K562 (cell line): ENCODE measurements around the gene CYP26A1. TPM values are rescaled to one million over a fixed set of nuclear protein-coding genes. Genes with fewer than 3 reads are reported as not detected.

Source experiments
- ATAC-seq: fragments of 200-7000 bp; cut with Tn5 transposase; 3 replicates; pipeline ENCODE4 v1.9.1; 2020; ENCODE audit warnings: moderate library complexity
- BruUV-seq: library from RNA; stranded (reverse); fragments of 400-500 nt; replicated peaks from 2 replicates; lab custom pipeline; 2021; lab: Mats Ljungman, UMichigan
- CTCF ChIA-PET: fragments of 300-600 bp; formaldehyde crosslinking; extraction: SDS; loops from one replicate; lab custom pipeline; 2021; ENCODE audit warnings: low intra/inter-chr PET ratio; lab: Yijun Ruan, JAX
- POLR2A ChIA-PET: fragments of 300-600, 350-650 bp; sonication (Branson Sonifier 250); formaldehyde crosslinking; extraction: SDS; loops from one replicate; lab custom pipeline; 2021; ENCODE audit warnings: antibody characterized with exemption, inconsistent platforms; lab: Yijun Ruan, JAX
- DNase-seq, 4 experiments: peaks; one replicate each; pipeline versions ENCODE4 v3.0.0 to v3.0.0-alpha.2; 2011 to 2018; ENCODE audit warnings: low spot score in 3 of 4, mixed read lengths in 3 of 4; ENCODE audit errors: extremely low read depth in 1 of 4
- FAIRE-seq: peaks from 2 replicates; lab custom pipeline; 2011; peaks lifted over from hg19 to GRCh38; lab: Jason Lieb, UNC
- H2AFZ ChIP-seq: 2 replicates; pipeline ENCODE4 v1.6.0; 2011; ENCODE audit warnings: low read depth, low read length, control low read depth, inconsistent platforms
- H3K27ac ChIP-seq: fragments of 200-600 bp; 3 replicates; pipeline ENCODE4 v1.8.0; 2011; ENCODE audit warnings: low read depth, mild to moderate bottlenecking, control low read depth, inconsistent platforms, low read length, moderate library complexity, mixed read lengths; ENCODE audit errors: extremely low read depth
- H3K27me3 ChIP-seq, 2 experiments: fragments of 300-600 bp in 1 of 2; 2 replicates in 1 of 2; 3 replicates in 1 of 2; pipeline versions ENCODE4 v1.6.0 to v1.8.0; 2011; ENCODE audit warnings: inconsistent platforms in 2 of 2, low read length in 2 of 2, mild to moderate bottlenecking in 1 of 2, mixed read lengths in 1 of 2, moderate library complexity in 1 of 2; ENCODE audit not compliant: control insufficient read depth in 2 of 2, insufficient read depth in 2 of 2
- H3K36me3 ChIP-seq: fragments of 300-600 bp; 3 replicates; pipeline ENCODE4 v1.8.0; 2011; ENCODE audit warnings: mild to moderate bottlenecking, low read length, inconsistent platforms; ENCODE audit not compliant: control insufficient read depth, insufficient read depth
- H3K4me1 ChIP-seq, 2 experiments: fragments of 200-600 bp in 1 of 2; replicated peaks in 1 of 2; 2 replicates in 1 of 2; 3 replicates in 1 of 2; pipeline versions ENCODE4 v1.5.1 to v1.8.0; 2011; ENCODE audit warnings: inconsistent platforms in 2 of 2, low read length in 2 of 2, mild to moderate bottlenecking in 1 of 2, mixed read lengths in 1 of 2, moderate library complexity in 1 of 2; ENCODE audit not compliant: control insufficient read depth in 2 of 2, insufficient read depth in 2 of 2
- H3K4me2 ChIP-seq: 2 replicates; pipeline ENCODE4 v1.6.1; 2011; ENCODE audit warnings: low read length, control low read depth, inconsistent platforms, mixed read lengths; ENCODE audit not compliant: insufficient read depth
- H3K4me3 ChIP-seq: fragments of 200-600 bp; sonication (generic), shearing (Covaris generic); 2 replicates; pipeline ENCODE4 v1.5.1; 2016; ENCODE audit warnings: control low read depth, inconsistent platforms
- H3K79me2 ChIP-seq: fragments of 200-600 bp; 3 replicates; pipeline ENCODE4 v1.8.0; 2011; ENCODE audit warnings: low read length, inconsistent platforms; ENCODE audit not compliant: control insufficient read depth, insufficient read depth
- H3K9ac ChIP-seq, 2 experiments: 2 replicates each; pipeline versions ENCODE4 v1.6.0 to v1.6.1; 2011; ENCODE audit warnings: low read depth in 2 of 2, low read length in 2 of 2, control low read depth in 1 of 2, inconsistent platforms in 1 of 2, mild to moderate bottlenecking in 1 of 2, mixed read lengths in 1 of 2; ENCODE audit not compliant: insufficient read depth in 1 of 2
- H3K9me1 ChIP-seq: one replicate; pipeline ENCODE4 v1.6.0; 2011; ENCODE audit warnings: inconsistent platforms, mild to moderate bottlenecking, low read length, moderate library complexity; ENCODE audit not compliant: control insufficient read depth, insufficient read depth
- H3K9me3 ChIP-seq: replicated peaks from 2 replicates; pipeline ENCODE4 v1.5.1; 2011; ENCODE audit warnings: low read depth, low read length, inconsistent platforms; ENCODE audit not compliant: control insufficient read depth, insufficient read depth
- H4K20me1 ChIP-seq: replicated peaks from 2 replicates; pipeline ENCODE4 v1.6.1; 2011; ENCODE audit warnings: low read length, inconsistent platforms, mixed read lengths; ENCODE audit not compliant: control insufficient read depth, insufficient read depth
- ATF6 ChIP-seq: sonication (generic); formaldehyde crosslinking; IDR thresholded peaks from 2 replicates; pipeline ENCODE4 v1.4.0; 2020; ENCODE audit warnings: mild to moderate bottlenecking, missing genetic modification reagents
- BCOR ChIP-seq: fragments of 450-650 bp; IDR thresholded peaks from 2 replicates; pipeline ENCODE4 v1.6.1; 2016
- CBX5 ChIP-seq: IDR thresholded peaks from 2 replicates; pipeline ENCODE4 v1.6.1; 2014; ENCODE audit warnings: low read depth, borderline replicate concordance
- ELF1 ChIP-seq: fragments of 200-800 bp; sonication (Bioruptor generic); IDR thresholded peaks from 2 replicates; pipeline ENCODE4 v1.6.1; 2016; ENCODE audit warnings: missing genetic modification characterization, missing compliant biosample characterization
- GATAD2B ChIP-seq: fragments of 450-650 bp; IDR thresholded peaks from 2 replicates; pipeline ENCODE4 v1.6.1; 2017; ENCODE audit warnings: mild to moderate bottlenecking, borderline replicate concordance
- GTF2A2 ChIP-seq: IDR thresholded peaks from 2 replicates; pipeline ENCODE4 v1.6.1; 2016; ENCODE audit warnings: mild to moderate bottlenecking, missing genetic modification characterization, missing compliant biosample characterization
- HDAC2 ChIP-seq: fragments of 450-650 bp; IDR thresholded peaks from 2 replicates; pipeline ENCODE4 v1.6.1; 2016; ENCODE audit warnings: mild to moderate bottlenecking
- KLF10 ChIP-seq: fragments of 250-450 bp; sonication (Bioruptor Pico); IDR thresholded peaks from 2 replicates; pipeline ENCODE4 v1.6.1; 2021; ENCODE audit warnings: matching md5 sums
- L3MBTL2 ChIP-seq: fragments of 450-650 bp; IDR thresholded peaks from 2 replicates; pipeline ENCODE4 v1.6.1; 2016; ENCODE audit warnings: mild to moderate bottlenecking, moderate library complexity
- PTRF ChIP-seq: fragments of 450-650 bp; IDR thresholded peaks from 2 replicates; pipeline ENCODE4 v1.6.1; 2016; ENCODE audit warnings: mild to moderate bottlenecking, missing genetic modification characterization, missing compliant biosample characterization
- RBFOX2 ChIP-seq: fragments of 200-400 bp; formaldehyde crosslinking; IDR thresholded peaks from 2 replicates; pipeline ENCODE4 v1.6.1; 2017; ENCODE audit warnings: low read depth, mild to moderate bottlenecking, low read length, moderate library complexity
- RBM25 ChIP-seq: fragments of 200-400 bp; formaldehyde crosslinking; IDR thresholded peaks from 2 replicates; pipeline ENCODE4 v1.6.1; 2018; ENCODE audit warnings: low read length, low read depth, moderate library complexity; ENCODE audit not compliant: severe bottlenecking
- SIN3B ChIP-seq: fragments of 450-650 bp; IDR thresholded peaks from 2 replicates; pipeline ENCODE4 v1.6.1; 2017; ENCODE audit warnings: low read depth, mild to moderate bottlenecking, moderate library complexity
- SNAPC5 ChIP-seq: fragments of 250-450 bp; sonication (Bioruptor Pico); IDR thresholded peaks from 2 replicates; pipeline ENCODE4 v1.8.0; 2021; ENCODE audit warnings: moderate library complexity, mild to moderate bottlenecking, inconsistent platforms
- SREBF2 ChIP-seq: sonication (generic); formaldehyde crosslinking; IDR thresholded peaks from 2 replicates; pipeline ENCODE4 v1.4.0; 2020; ENCODE audit warnings: mild to moderate bottlenecking, missing genetic modification reagents
- TARDBP ChIP-seq: fragments of 450-650 bp; IDR thresholded peaks from 2 replicates; pipeline ENCODE4 v1.6.1; 2016
- U2AF2 ChIP-seq: fragments of 200-400 bp; formaldehyde crosslinking; optimal IDR thresholded peaks from 2 replicates; pipeline ENCODE3; 2017; ENCODE audit warnings: low read depth, mild to moderate bottlenecking, low read length
- ZC3H11A ChIP-seq: IDR thresholded peaks from 2 replicates; pipeline ENCODE4 v1.6.1; 2012; ENCODE audit warnings: low read depth, low read length, improper control_type of control experiment
- ZFX ChIP-seq: sonication (generic); formaldehyde crosslinking; IDR thresholded peaks from 2 replicates; pipeline ENCODE4 v1.8.0; 2022; ENCODE audit warnings: mild to moderate bottlenecking, missing genetic modification reagents, moderate library complexity
- ZNF12 ChIP-seq: sonication (generic); formaldehyde crosslinking; IDR thresholded peaks from 2 replicates; pipeline ENCODE4 v1.4.0; 2020; ENCODE audit warnings: mild to moderate bottlenecking, missing genetic modification reagents
- ZNF184 ChIP-seq: sonication (generic); formaldehyde crosslinking; IDR thresholded peaks from 2 replicates; pipeline ENCODE4 v1.5.0; 2020; ENCODE audit warnings: missing genetic modification reagents
- ZNF644 ChIP-seq: fragments of 200-800 bp; sonication (Bioruptor generic); IDR thresholded peaks from 2 replicates; pipeline ENCODE4 v1.6.1; 2016; ENCODE audit warnings: low read depth, missing genetic modification characterization, missing compliant biosample characterization
- ZNF75A ChIP-seq: fragments of 450-650 bp; formaldehyde crosslinking; IDR thresholded peaks from 2 replicates; pipeline ENCODE4 v1.4.0; 2020; ENCODE audit warnings: mild to moderate bottlenecking
- ZNF785 ChIP-seq: fragments of 250-450 bp; sonication (Bioruptor Pico); IDR thresholded peaks from 2 replicates; pipeline ENCODE4 v1.4.0; 2020; ENCODE audit warnings: mild to moderate bottlenecking
- WGBS: fragments of 100-300 bp; shearing (Covaris generic); methylation state at CpG from one replicate; pipeline ENCODE4 v1.1.6; 2016; ENCODE audit warnings: low coverage, mixed read lengths; ENCODE audit not compliant: insufficient coverage; ENCODE audit errors: missing lambda C conversion rate; 5-methylcytosine and 5-hydroxymethylcytosine counted together
- in situ Hi-C: fragments of 300-500 bp; cut with MboI; formaldehyde crosslinking; loops from 4 replicates; pipeline ENCODE4 v1.15.0; 2018; ENCODE audit warnings: inconsistent platforms, mixed read lengths
- intact Hi-C: fragments of 100-400 bp; cut with micrococcal nuclease; formaldehyde crosslinking; loops from 2 replicates; pipeline ENCODE4 v1.14.2; 2022
- polyA plus RNA-seq, 8 experiments: library from polyadenylated mRNA; depleted of rRNA in 4 of 8; stranded (reverse) in 5 of 8; unstranded in 3 of 8; fragments of >200 nt; fragmentation: Nextera tagmentation in 2 of 8; fragmentation: Illumina TruSeq in 1 of 8; extraction: Ambion mirVana in 2 of 8; extraction: Trizol in 1 of 8; gene quantifications; 2 replicates each; pipeline versions ENCODE4 v1.2.1 to v1.2.3, GENCODE V29; 2011 to 2014; ENCODE audit warnings: inconsistent platforms in 1 of 8, missing spikeins in 1 of 8
- total RNA-seq, 7 experiments: library from RNA; depleted of rRNA in 6 of 7; stranded (reverse); fragments of >200 nt in 6 of 7; fragmentation: Illumina TruSeq in 2 of 7; extraction: Trizol in 2 of 7; gene quantifications; 2 replicates each; pipeline versions ENCODE4 v1.2.1 to v1.2.3, GENCODE V29; 2011 to 2021; ENCODE audit warnings: low replicate concordance in 1 of 7

Gene CYP26A1
- total and polyA plus RNA-seq, 9 of the 15 experiments (the other 6 are each of a cell fraction or from before 2014, with no cell fraction given) = 0.11 to 5.1 (median 1.6) TPM

- BruUV-seq = no TSS peak
- peaks cover 25 to 67% of the 10 kb centered on the region in 2 experiments; a peak in 4 of 5 replicates for H3K4me1 ChIP-seq
- H3K9ac ChIP-seq = peak overlapping the region; percentile 68 to 79
- in situ Hi-C loops (no loop called here), intact Hi-C loops (loop anchor here (10.0 kb wide), 1 partner anchor 476 kb away; the partner anchor contains the start of gene KIF11)
- H2AFZ ChIP-seq = peak overlapping the region; percentile 66
- ChIA-PET POLR2A (interaction anchor here (0.7 to 0.9 kb wide), 2 partner anchors 50 to 57 kb away, joined by 3 read pairs; no protein-coding TSS in a partner anchor), CTCF (no interaction called here)
- peak overlapping the region; percentile 15; the same call in 1 of the 2 replicates for H3K4me3 ChIP-seq
- no peaks in the 10 kb centered on the region for H3K27me3 ChIP-seq
- DNase-seq = no peak
- peaks cover 2% of the 10 kb centered on the region; the same call in 1 of the 2 replicates for H3K9me3 ChIP-seq
- no peaks in the 10 kb centered on the region for H3K9me1 ChIP-seq
- no peak; the same call in 2 of the 3 replicates for ATAC-seq
- no peaks in the 10 kb centered on the region for H3K36me3 ChIP-seq
- FAIRE-seq = no peak
- H3K79me2 ChIP-seq = no peaks in the 10 kb centered on the region
- H4K20me1 ChIP-seq = no peaks in the 10 kb centered on the region
- peak overlapping the region; percentile 70 for H3K4me2 ChIP-seq
- WGBS = 48% methylated on average over 4 of the region's 5 CpGs
- H3K27ac ChIP-seq = peak overlapping the region; percentile 80
- TF ChIP-seq GTF2A2 (tag) = no peak
- TF ChIP-seq BCOR = no peak
- TF ChIP-seq ZNF184 (CRISPR knock-in tag) = no peak
- TF ChIP-seq RBFOX2 = no peak
- no peak for TF ChIP-seq ZNF12 (CRISPR knock-in tag)
- TF ChIP-seq PTRF (tag) = no peak
- TF ChIP-seq GATAD2B = no peak
- TF ChIP-seq ZFX = peak; percentile 39; the same call in 1 of the 2 replicates
- TF ChIP-seq SREBF2 (CRISPR knock-in tag) = no peak
- TF ChIP-seq ZC3H11A = no peak
- TF ChIP-seq KLF10 = no peak
- no peak for TF ChIP-seq SIN3B
- 0 out of 2 replicates have a peak, but pooled peaks have one; percentile 6 for TF ChIP-seq L3MBTL2
- TF ChIP-seq CBX5 = no peak
- no peak for TF ChIP-seq U2AF2
- no peak for TF ChIP-seq SNAPC5
- TF ChIP-seq TARDBP = no peak
- TF ChIP-seq HDAC2 = no peak
- no peak for TF ChIP-seq ZNF785
- TF ChIP-seq ATF6 = no peak
- no peak for TF ChIP-seq RBM25
- TF ChIP-seq ZNF75A (CRISPR knock-in tag) = no peak
- no peak for TF ChIP-seq ELF1 (tag)
- TF ChIP-seq ZNF644 (tag) = 0 out of 2 replicates have a peak, but pooled peaks have one; percentile 34
These were observed 3.1 kb upstream of the CYP26A1 start for GRCh38 chr10:93070378-93071176.
